ENCODE data around the gene THADA. TPM values are rescaled to one million over a fixed set of nuclear protein-coding genes. Genes with fewer than 3 reads are reported as not detected.
"Not testable (repeated sequence)": the region's sequence is repeated elsewhere in the genome, so short reads cannot be mapped to it uniquely, and the experiment has no call there.

THADA gene
- total RNA-seq, 2 donors from 2014 or later: 39.5 to 46.3 TPM

GRCh38 chr2:43305012-43305411 lies 290.8 kb downstream of the THADA start:
- no peaks in the 10 kb centered on the region for H3K9me3 Mint-ChIP-seq
- H3K4me1 Mint-ChIP-seq (ENCODE audit: low read depth): peaks cover 26% of the 10 kb centered on the region
- H3K27me3 Mint-ChIP-seq (ENCODE audit: low read depth): no peaks in the 10 kb centered on the region
- H3K4me3 Mint-ChIP-seq: no peak overlapping the region
- no peak overlapping the region for H3K27ac Mint-ChIP-seq
- H3K36me3 Mint-ChIP-seq (ENCODE audit: insufficient read depth in 2 of 2): peaks cover 2 to 3% of the 10 kb centered on the region in 2 donors
- ATAC-seq (replicated peaks in 1 of 2) (no peak), DNase-seq (no peak)

- Mint-ChIP-seq H3K36me3 (ENCODE audit: insufficient read depth in 2 of 2) (peaks cover 2 to 3% of the 10 kb centered on the region in 2 donors), H3K27me3 (ENCODE audit: low read depth) (no peaks in the 10 kb centered on the region), H3K4me3 (no peak overlapping the region), H3K27ac (peak overlapping the region; percentile 42), H3K4me1 (ENCODE audit: low read depth) (peaks cover 26% of the 10 kb centered on the region), H3K9me3 (no peaks in the 10 kb centered on the region)
- ATAC-seq (replicated peaks in 1 of 2) (no peak), DNase-seq (no peak)
Measured at GRCh38 chr2:43303889-43304288, 291.9 kb downstream of the THADA start.

- DNase-seq (no peak), ATAC-seq (replicated peaks in 1 of 2) (peak; percentile 56 to 64)
- Mint-ChIP-seq H3K9me3 (no peaks in the 10 kb centered on the region), H3K27me3 (ENCODE audit: low read depth) (no peaks in the 10 kb centered on the region), H3K27ac (no peak overlapping the region), H3K4me1 (ENCODE audit: low read depth) (peaks cover 26% of the 10 kb centered on the region), H3K4me3 (no peak overlapping the region), H3K36me3 (ENCODE audit: insufficient read depth in 2 of 2) (peaks cover 2 to 3% of the 10 kb centered on the region in 2 donors)
Measured at GRCh38 chr2:43302961-43303494, 292.8 kb downstream of the THADA start.

- no peak for ATAC-seq (replicated peaks in 1 of 2)
- peaks cover 2 to 3% of the 10 kb centered on the region in 2 donors for H3K36me3 Mint-ChIP-seq (ENCODE audit: insufficient read depth in 2 of 2)
- no peak overlapping the region for H3K27ac Mint-ChIP-seq
- H3K4me3 Mint-ChIP-seq: no peak overlapping the region
- no peaks in the 10 kb centered on the region for H3K27me3 Mint-ChIP-seq (ENCODE audit: low read depth)
- H3K9me3 Mint-ChIP-seq: no peaks in the 10 kb centered on the region
- peaks cover 26% of the 10 kb centered on the region for H3K4me1 Mint-ChIP-seq (ENCODE audit: low read depth)
- DNase-seq: no peak
Measured at GRCh38 chr2:43302182-43302960, 293.5 kb downstream of the THADA start.

- Mint-ChIP-seq H3K36me3 (ENCODE audit: insufficient read depth in 2 of 2) (peaks cover 2 to 3% of the 10 kb centered on the region in 2 donors), H3K9me3 (no peaks in the 10 kb centered on the region), H3K27me3 (ENCODE audit: low read depth) (no peaks in the 10 kb centered on the region), H3K27ac (no peak overlapping the region), H3K4me3 (no peak overlapping the region), H3K4me1 (ENCODE audit: low read depth) (peaks cover 26% of the 10 kb centered on the region)
- ATAC-seq (replicated peaks in 1 of 2) (no peak), DNase-seq (no peak)
Measured at GRCh38 chr2:43300781-43301583, 294.9 kb downstream of the THADA start.

GRCh38 chr2:43300222-43300621 lies 295.6 kb downstream of the THADA start:
- Mint-ChIP-seq H3K4me3 (no peak overlapping the region), H3K27ac (no peak overlapping the region), H3K36me3 (ENCODE audit: insufficient read depth in 2 of 2) (peaks cover under 1 to 3% of the 10 kb centered on the region in 2 donors), H3K4me1 (ENCODE audit: low read depth) (peaks cover 29% of the 10 kb centered on the region), H3K27me3 (ENCODE audit: low read depth) (no peaks in the 10 kb centered on the region), H3K9me3 (no peaks in the 10 kb centered on the region)
- ATAC-seq (replicated peaks in 1 of 2): no peak
- DNase-seq: no peak

GRCh38 chr2:43298500-43298899 lies 297.3 kb downstream of the THADA start:
- H3K27me3 Mint-ChIP-seq (ENCODE audit: low read depth): no peaks in the 10 kb centered on the region
- no peak for DNase-seq
- no peak overlapping the region for H3K4me3 Mint-ChIP-seq
- H3K9me3 Mint-ChIP-seq: peaks cover 0 to 5% of the 10 kb centered on the region in 2 donors
- H3K36me3 Mint-ChIP-seq (ENCODE audit: insufficient read depth in 2 of 2): peaks cover 8% of the 10 kb centered on the region in 2 donors
- ATAC-seq (replicated peaks in 1 of 2): no peak
- H3K4me1 Mint-ChIP-seq (ENCODE audit: low read depth): peaks cover 40% of the 10 kb centered on the region
- no peak overlapping the region for H3K27ac Mint-ChIP-seq

GRCh38 chr2:43297740-43298139 lies 298.1 kb downstream of the THADA start:
- H3K36me3 Mint-ChIP-seq (ENCODE audit: insufficient read depth in 2 of 2): peaks cover 9 to 12% of the 10 kb centered on the region in 2 donors
- not testable (repeated sequence) for H3K9me3 Mint-ChIP-seq; H3K27ac Mint-ChIP-seq; H3K4me3 Mint-ChIP-seq; DNase-seq; H3K27me3 Mint-ChIP-seq (ENCODE audit: low read depth); ATAC-seq (replicated peaks in 1 of 2)
- peaks cover 42% of the 10 kb centered on the region for H3K4me1 Mint-ChIP-seq (ENCODE audit: low read depth)

GRCh38 chr2:43294973-43295603 lies 300.8 kb downstream of the THADA start:
- peak overlapping the region; percentile 80 for H3K27ac Mint-ChIP-seq
- H3K4me1 Mint-ChIP-seq (ENCODE audit: low read depth): peaks cover 33% of the 10 kb centered on the region
- peaks cover 17 to 27% of the 10 kb centered on the region in 2 donors for H3K36me3 Mint-ChIP-seq (ENCODE audit: insufficient read depth in 2 of 2)
- peak overlapping the region; percentile 31 to 52 for H3K4me3 Mint-ChIP-seq
- DNase-seq: no peak
- H3K9me3 Mint-ChIP-seq: peaks cover 0 to 5% of the 10 kb centered on the region in 2 donors
- H3K27me3 Mint-ChIP-seq (ENCODE audit: low read depth): no peaks in the 10 kb centered on the region
- no peak for ATAC-seq (replicated peaks in 1 of 2)

- ATAC-seq (replicated peaks in 1 of 2) (peak; percentile 96 to 97), DNase-seq (peak; percentile 76 to 77)
- H3K27ac Mint-ChIP-seq: peak overlapping the region; percentile 96
- H3K9me3 Mint-ChIP-seq: peaks cover 0 to 5% of the 10 kb centered on the region in 2 donors
- peaks cover 17 to 32% of the 10 kb centered on the region in 2 donors for H3K36me3 Mint-ChIP-seq (ENCODE audit: insufficient read depth in 2 of 2)
- H3K4me1 Mint-ChIP-seq (ENCODE audit: low read depth): peaks cover 35% of the 10 kb centered on the region
- H3K4me3 Mint-ChIP-seq: peak overlapping the region; percentile 52 to 66
- H3K27me3 Mint-ChIP-seq (ENCODE audit: low read depth): no peaks in the 10 kb centered on the region
Measured at GRCh38 chr2:43293744-43294695, 301.8 kb downstream of the THADA start.

- DNase-seq: no peak
- peaks cover 41% of the 10 kb centered on the region for H3K4me1 Mint-ChIP-seq (ENCODE audit: low read depth)
Measured at GRCh38 chr2:43292851-43293743, 302.7 kb downstream of the THADA start.

More at GRCh38 chr2:43292851-43293743, 302.7 kb downstream of the THADA start:
- H3K4me3 Mint-ChIP-seq: peak overlapping the region; percentile 52 to 66
- peaks cover 19 to 37% of the 10 kb centered on the region in 2 donors for H3K36me3 Mint-ChIP-seq (ENCODE audit: insufficient read depth in 2 of 2)
- no peaks in the 10 kb centered on the region for H3K27me3 Mint-ChIP-seq (ENCODE audit: low read depth)
- H3K27ac Mint-ChIP-seq: peak overlapping the region; percentile 96
- peaks cover 0 to 5% of the 10 kb centered on the region in 2 donors for H3K9me3 Mint-ChIP-seq
- no peak for ATAC-seq (replicated peaks in 1 of 2)

All from activated T-cell treated with anti-CD3 and anti-CD28 coated beads, Interleukin-2, amount 50 U/mL, for 72 hours (primary cell).